HG03103 (cell line): Measurements from ENCODE around the gene SSR2.
A peak's percentile ranks its signal among the peaks of the same experiment; 100 is the strongest.

ENCODE experiments used
- ATAC-seq: cut with Tn5 transposase; IDR thresholded peaks from one replicate; pipeline ENCODE4 v1.9.1; 2021; ENCODE audit warnings: low read depth; ENCODE audit not compliant: unreplicated experiment

Gene SSR2

DNA sequence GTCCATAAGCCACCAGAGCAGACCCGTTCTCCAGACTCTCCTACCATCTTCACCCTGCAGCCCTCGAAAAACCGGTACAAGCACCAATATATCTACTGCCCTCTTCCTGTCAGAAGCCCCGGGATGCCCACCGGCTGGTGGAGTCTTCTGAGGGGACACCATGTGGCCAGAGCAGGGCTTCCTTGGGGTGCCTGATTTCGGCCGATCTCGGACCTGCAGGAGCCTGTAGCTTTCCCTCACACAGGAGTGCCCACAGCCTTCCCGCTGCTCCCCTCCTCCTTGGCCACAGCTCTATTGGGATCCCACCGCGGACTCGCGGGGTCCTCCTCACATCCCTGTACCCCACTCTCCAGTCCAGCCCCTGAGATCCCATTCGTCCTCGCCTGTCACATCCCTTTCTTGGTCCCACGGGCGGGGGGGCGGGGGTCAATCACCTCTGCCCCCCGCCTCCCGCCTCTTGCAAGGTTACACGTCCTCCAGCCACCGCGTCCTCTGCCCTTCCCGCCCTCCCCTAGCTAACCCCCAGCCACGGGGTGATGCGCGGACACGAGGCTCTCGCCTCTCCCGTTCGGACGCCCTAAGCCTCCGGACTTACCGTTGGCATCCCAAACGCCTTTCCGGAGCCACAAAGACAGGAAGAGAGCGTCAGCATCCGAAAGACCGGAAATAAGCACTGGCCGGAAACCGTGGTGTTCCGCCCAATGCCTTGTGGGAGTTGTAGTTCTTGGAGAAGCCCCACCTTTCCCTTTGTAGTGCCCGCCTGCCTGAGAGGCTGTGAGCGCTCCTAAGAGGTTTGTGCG, at the start of gene SSR2:
Gene SSR2, minus strand, starts transcription at position 659 of the 800 bp plus-strand sequence. CDS start 784 bp downstream, outside the sequence.
- no peak for ATAC-seq

DNA sequence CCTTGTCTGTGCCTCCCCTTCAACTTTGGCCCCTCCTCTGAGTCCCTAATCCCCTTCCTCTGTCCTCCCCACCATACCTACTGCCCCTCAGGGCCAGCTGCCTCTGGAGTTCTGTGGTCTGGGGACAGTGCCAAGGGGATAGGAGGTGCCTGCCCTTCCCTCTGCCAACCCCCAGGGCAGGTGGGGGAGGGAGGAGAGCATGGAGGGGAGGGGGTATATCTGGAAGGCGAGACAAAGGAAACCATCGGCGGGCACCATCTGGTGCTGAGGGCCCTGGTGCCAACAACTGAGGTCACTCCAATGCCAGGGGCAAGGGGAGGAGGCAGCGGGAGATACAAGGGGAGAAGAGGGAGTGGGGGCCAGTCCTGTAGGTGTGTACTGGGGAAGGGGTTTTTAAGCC, 49.8 kb upstream of the SSR2 start:
- no peak for ATAC-seq

DNA sequence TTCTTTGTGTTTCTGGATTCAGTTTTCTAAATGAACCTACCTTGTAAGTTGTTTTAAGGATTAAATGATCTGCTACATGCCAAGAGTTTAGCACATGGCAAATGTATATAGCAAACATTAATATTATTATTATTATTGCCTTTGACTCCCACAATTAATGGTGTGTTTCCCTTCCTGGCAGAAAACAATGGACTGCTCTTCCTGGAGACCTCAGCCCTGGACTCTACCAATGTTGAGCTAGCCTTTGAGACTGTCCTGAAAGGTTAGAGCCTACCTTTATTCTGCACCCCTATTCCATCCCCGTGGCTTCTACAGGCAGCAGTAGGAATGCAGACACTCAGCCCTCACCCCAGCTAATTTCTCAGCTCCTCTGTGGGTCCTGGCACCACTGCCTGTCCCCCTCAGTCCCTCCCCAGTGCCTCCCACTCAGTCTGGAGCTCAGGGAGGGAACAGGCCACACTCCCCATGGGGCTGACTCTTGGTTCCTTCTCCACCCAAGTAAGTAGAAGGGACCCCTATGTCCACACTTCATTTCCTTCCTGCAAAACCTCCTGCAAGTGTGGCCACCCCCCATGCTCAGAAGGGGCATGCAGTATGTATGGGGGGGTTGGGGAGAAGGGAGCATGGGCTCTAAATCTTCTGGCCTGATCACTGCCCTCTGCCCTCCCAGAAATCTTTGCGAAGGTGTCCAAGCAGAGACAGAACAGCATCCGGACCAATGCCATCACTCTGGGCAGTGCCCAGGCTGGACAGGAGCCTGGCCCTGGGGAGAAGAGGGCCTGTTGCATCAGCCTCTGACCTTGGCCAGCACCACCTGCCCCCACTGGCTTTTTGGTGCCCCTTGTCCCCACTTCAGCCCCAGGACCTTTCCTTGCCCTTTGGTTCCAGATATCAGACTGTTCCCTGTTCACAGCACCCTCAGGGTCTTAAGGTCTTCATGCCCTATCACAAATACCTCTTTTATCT, 49.0 kb upstream of the SSR2 start:
- no peak for ATAC-seq

DNA sequence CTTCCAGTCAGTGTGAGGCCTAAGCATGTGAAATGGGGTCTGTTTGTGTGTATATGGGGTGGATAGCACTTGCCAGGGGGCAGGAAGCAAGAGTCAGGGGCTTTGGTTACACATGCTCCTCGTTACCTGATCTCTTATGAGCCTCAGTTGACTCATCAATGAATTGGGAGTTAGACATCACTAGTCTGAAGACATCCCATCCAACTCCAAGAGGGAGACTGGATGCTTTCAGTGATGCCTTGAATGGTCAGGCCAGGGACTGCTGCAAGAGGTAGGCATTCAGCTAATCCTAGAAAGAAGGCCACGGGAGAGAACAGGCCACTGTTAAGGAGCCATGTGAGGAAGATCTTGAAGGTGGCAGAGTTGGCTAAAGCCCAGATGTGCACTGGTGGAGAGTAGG, 46.5 kb upstream of the SSR2 start:
- no peak for ATAC-seq

DNA sequence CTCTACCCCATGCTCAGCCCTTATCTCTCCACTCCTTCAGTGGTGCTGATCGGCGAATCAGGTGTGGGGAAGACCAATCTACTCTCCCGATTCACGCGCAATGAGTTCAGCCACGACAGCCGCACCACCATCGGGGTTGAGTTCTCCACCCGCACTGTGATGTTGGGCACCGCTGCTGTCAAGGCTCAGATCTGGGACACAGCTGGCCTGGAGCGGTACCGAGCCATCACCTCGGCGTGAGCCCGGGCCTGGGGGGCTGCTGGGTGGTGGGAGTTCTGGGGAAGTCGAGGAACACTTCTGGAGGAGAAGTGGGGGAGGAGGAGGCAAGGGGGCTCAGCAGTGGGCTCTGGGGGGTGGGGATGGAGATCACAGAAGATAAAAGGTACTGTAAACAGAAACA, 45.1 kb upstream of the SSR2 start:
- no peak for ATAC-seq

DNA sequence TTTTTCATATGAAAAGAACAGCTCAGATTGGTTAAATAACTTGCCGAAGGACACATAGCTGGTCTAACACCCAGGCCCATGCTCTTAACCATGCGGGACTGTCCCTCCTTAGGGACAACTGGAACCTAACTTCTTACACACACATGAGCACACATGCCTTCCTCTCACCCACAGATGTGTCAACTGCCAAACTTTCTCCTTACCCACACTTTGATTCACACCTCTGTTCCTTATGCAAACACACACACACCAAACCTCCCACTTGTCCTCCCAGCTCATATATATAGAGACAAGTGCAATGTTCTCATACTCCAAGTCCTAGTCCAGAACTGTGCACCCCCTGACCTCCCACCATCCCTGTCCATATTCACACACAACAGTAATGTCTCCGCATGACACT, 44.5 kb upstream of the SSR2 start:
- ATAC-seq = no peak

DNA sequence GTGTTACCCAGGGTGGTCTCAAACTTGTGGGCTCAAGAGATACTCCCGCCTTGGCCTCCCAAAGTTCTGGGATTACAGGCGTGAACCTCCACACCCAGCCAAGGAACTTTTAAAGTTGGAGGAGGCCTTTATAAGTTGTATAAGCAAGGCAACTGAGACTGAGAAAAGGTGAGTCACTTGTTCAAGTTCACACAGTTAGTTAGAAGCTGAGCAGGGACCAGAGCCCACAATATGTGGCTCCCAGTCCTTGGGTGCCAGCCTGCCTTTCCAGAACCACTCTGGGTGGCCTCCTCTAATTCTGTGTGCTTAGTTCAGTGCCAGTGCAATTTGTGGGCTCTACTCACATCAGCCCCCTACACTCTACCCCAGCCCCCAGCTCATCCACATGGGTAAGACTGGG, 43.9 kb upstream of the SSR2 start:
- ATAC-seq = no peak

DNA sequence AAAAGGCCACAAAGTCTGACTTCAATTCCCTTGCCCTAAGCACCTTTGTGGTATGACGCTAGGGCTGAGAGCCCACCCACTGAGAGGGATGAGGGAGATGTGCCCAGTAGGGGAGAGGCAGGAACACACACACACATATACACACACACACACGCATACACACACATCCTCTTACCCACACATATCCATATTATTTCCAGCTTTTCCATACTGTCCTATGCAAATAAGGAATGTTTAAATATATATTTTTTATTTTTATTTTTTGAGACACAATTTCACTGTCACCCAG, 43.2 kb upstream of the SSR2 start:
- ATAC-seq = no peak

DNA sequence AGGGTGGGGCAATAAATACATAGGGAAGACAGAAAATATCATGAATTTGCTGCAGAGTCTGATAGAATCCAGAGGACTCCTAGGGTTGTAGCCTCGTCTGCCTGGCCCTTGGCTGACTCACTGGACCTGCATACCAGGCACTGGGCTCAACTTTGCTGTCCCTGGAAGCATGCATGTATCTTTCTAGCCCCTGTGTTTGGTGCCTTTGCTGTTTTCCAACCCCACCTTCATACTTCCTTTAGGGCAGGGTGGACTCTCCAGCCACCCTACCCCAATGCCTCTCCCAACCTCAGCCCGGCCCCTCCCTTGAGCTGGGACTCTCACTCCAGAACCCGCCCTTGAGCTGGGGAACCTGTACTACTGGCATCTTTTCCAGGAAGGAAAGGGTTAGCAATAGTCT, 41.4 kb upstream of the SSR2 start:
- no peak for ATAC-seq

DNA sequence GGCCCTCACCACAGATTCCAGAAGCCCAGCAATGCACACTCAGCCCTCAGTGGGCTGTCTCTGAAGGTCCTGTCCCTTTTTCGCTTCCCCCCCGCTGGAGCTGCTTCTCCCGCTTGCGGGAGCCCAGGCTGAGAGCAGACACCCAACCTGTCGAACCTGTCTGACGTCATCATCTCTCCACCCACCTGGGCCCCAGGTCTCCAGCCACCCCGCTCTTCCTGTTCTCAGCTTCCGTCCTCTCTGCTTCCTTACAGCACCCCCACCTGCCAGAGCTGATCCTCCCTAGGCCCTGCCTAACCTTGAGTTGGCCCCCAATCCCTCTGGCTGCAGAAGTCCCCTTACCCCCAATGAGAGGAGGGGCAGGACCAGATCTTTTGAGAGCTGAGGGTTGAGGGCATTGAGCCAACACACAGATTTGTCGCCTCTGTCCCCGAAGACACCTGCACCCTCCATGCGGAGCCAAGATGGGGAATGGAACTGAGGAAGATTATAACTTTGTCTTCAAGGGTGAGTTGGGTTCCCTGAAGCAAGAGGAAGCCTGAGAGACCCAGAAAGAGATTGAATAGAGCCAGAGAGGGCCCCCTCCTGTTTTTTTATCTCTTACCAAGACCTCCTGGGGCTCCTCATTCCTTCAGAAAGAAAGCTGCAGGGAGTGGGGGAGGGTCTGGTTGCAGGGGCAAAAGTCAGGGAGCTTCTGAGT, 40.3 kb upstream of the SSR2 start, which contains the start of gene RAB25:
Gene RAB25, plus strand, starts transcription at position 224 of the 700 bp plus-strand sequence. Its CDS starts 241 bp downstream, at position 465.
- no peak for ATAC-seq

DNA sequence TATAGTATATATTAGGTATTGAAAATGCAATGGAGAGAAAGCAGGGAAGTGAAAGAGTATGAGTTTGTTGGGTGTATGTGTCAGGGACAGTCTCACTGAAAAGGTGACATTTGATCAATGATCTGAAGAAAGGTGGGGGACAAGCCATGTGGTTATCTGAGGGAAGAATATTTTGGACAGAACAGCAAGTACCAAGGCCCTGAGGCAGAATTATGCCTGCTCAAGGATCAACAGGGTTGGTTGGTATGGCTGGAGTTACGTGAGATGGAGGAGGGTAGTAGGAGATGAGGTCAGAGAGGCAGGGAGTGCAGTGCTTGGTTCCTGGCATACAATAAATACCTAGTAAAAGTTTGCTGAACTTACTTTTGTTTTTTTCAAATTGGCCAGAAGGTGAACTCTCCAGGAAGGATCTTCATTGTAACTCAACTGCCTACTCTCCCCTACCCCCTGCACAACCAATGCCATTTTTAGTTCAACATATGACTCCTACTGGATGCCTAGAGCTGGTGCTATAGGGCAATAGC, 35.6 kb upstream of the SSR2 start:
- ATAC-seq = no peak

DNA sequence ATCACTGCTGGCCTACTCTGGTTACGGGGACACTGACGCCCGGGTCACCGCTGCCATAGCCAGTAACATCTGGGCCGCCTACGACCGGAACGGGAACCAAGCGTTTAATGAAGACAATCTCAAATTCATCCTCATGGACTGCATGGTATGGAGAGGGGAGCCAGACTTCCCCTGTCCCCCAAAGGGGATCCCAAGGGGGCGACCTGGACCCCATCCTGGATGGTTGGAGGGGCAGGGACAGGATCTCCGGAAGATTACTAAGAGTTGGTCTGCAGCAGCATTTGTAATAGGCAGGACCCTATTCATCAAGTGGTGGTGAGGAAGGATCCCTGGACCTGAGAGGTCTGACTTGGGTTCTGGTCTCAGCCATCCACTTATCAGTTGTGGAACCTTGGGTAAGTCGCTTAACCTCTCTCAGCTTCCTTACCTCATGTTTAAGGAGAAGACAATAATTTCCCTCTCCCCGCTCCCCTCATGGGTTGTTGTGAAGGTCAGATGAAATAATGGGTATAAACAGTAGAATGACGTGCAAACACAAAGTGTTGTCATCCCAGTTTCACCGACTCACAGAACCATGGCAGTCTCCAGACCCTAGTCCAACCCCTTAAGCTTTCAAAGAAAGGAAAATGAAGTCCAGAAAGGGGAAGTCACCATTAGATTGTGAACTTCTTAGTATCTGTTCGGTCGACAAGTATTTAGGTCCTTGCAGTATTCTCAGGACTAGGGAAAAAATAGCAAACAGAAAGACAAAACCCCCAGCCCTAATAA, 34.7 kb upstream of the SSR2 start:
- ATAC-seq = no peak

DNA sequence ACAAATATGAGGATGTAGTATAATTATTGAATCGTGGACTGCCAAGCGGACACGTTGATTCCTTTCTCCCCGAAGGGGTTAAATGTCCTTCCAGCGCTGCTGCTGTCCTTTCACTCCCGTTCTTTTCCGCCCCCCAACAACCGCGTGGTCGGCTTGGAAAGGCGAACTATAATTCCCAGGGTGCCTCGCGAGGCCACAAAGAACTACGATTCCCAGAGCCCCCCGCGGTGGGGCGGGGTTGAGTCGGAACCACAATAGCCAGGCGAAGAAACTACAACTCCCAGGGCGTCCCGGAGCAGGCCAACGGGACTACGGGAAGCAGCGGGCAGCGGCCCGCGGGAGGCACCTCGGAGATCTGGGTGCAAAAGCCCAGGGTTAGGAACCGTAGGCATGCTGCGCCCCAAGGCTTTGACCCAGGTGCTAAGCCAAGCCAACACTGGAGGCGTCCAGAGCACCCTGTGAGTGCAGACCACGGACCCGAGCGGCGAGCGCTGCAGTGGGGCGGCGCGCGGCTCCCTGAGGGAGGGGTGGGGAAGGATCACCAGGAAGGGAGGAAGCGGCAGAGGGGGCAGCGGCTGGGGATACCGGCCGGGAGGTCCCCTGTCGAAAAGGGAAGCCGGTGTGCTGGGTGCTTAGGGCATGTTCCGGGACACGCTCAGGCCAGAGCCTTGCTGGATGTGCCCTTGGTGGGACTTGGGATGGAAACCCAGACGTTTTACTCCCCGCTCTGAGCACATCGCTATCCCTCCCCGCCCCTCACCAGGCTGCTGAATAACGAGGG, 33.9 kb upstream of the SSR2 start, which contains the start of gene LAMTOR2:
Gene LAMTOR2, plus strand, starts transcription at position 283 of the 781 bp plus-strand sequence. Its CDS starts 108 bp downstream, at position 391.
- peak; percentile 62 for ATAC-seq

DNA sequence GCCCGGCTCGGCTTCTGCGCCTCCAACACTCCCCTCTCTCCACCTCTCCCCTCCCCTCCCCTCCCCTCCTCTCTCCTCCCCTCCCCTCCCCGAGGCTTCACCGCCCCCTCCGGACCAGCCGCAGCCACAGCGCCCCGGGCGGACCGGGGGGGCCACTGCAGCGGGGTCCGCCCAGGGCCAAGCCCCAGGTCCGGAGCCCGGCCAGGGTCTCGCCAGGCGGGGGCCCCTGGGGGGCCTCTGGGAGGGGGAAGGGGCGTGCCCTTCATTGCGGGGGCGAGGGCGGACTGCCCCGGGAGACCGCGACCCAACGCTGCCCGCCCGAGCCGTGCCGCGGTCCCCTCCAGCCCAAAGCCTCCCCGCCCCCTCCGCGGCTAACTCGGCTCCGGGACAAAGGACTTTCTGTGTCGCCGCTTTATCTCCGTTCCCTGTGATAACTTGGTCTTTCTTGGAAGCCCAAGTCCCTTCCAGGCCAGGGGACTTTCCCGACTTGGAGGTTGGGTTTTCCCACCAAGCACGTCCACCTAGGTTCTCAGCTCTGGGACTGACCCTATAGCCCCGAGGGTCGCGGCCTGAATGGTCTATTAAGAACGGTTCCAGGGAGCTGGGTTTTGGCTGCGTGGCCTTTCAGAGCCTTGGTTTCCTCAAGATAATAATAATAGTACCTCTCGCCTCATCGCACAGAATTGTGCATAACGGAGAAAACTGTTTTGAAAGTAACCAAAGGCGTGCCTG, 33.2 kb upstream of the SSR2 start, which contains the start of gene UBQLN4:
Gene UBQLN4, minus strand, starts transcription at position 31 of the 732 bp plus-strand sequence. CDS start 97 bp downstream, outside the sequence.
- peak; percentile 50 for ATAC-seq

DNA sequence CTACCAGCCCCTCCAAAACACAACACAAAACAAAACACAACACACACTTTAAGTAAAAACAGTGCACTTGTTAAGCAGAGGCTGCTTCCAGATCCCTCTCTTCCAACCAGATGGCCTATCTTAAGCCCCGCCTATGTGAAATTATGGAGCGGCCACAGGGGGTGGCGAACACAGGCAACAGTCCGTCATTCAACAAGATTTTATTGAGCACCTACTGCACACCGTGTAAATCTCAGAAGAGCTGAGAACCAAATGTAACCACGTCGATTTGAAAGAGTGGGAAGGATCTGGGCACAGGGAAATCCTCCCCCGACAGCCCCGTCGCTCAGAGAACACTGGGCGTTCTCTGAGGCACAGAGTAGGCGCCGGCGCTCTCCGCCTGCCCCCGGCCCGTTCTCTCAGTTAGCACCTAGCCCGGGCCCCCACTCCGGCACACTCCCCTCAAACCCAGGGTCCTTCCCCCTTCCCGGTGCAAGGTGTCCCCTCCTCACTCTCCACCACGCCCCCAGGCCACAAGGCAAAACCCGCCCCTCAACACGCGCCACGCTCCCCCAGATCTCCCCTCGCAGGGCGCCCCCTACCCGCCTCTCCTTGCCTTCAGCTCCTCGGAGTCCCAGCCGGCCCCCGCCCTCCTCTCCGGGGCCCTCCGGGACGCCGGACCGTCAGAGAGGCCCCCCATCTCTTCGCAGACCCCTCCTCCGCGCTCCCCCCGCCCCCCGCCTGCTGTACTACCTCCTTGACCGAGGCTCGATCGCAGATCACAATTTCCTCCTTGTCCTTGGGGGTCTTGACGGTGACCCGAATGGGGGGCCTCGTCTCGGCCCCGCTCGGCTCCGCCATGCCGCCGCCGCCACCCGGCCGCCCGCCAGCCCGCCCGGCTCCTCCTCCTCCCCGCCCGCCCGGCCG, 32.4 kb upstream of the SSR2 start:
- ATAC-seq = no peak

DNA sequence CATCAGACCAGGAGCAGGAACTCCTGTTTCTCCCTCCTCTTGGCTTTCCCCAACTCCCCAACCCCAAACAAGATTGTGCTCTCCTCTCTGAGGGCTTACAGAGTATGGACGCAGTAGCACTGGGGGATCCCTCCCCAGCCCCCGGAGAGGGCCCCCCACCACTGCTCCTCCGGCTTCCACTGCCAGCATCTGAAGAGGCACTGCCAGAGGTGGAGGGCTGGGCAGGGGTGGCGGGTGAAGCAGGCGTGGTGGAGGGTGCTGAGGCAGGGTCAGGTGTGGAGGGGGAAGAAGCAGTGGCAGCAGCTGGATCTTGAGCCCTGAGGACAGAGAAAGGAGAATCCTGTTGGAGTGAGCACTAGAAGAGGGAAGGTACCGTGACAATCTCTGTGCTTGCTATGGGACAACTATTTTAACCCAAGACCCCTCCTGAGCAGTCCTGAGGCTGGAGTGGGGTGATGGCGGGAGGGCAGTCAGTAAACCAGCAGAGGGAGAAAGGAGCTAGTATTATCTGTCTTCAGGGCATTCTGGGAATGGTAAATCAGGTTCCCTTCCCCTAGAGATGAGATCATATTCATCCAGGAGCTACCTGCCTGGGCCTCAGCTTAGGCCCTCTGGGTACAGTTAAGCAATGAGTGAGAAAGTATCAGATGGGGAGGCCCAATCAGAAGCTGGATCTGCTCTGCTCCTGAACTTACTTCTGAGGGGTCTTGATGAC, 30.4 kb upstream of the SSR2 start:
- ATAC-seq = no peak

DNA sequence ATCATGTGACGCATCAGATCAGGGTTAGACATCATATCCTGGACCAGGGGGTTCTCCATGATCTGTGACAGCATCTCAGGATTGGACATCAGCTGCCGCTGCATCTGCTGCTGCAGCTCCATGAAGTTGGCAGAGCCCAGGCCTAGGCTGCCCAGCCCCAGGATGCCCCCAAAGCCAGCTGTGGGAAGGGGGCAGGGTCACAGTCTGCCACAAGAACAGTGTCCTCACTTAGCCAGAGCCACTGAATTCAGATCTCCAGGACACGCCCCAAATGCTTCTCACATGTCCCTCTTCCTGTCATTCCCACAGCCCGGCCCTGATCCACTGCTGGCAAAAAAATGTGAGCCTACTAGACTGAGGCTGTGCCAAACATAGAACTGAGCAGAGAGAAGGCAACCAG, 29.6 kb upstream of the SSR2 start:
- no peak for ATAC-seq
